Fibroblast of gingiva (primary cell): Measurements from ENCODE around the gene SPATA7.
"Not testable (repeated sequence)": the region's sequence is repeated elsewhere in the genome, so short reads cannot be mapped to it uniquely, and the experiment has no call there.

Experiments used
- DNase-seq: peaks from one replicate; pipeline ENCODE4 v3.0.0-alpha.2; 2011; ENCODE audit warnings: low read depth

Gene SPATA7

GRCh38 chr14:88385212-88386101 is at the start of gene SPATA7:
Gene SPATA7, plus strand, starts transcription at chr14:88385657. Its CDS starts 162 bp downstream, at chr14:88385819.
- peak; percentile 85 for DNase-seq

- DNase-seq = no peak
These were observed 45.1 kb upstream of the SPATA7 start for GRCh38 chr14:88340357-88340756.

GRCh38 chr14:88342980-88343379 is 42.5 kb upstream of the SPATA7 start:
- DNase-seq = no peak

- DNase-seq = no peak
These were observed 39.3 kb upstream of the SPATA7 start for GRCh38 chr14:88346048-88346639.

- DNase-seq = no peak
These were observed 36.9 kb upstream of the SPATA7 start for GRCh38 chr14:88348546-88348945.

- DNase-seq = no peak
These were observed 33.3 kb upstream of the SPATA7 start for GRCh38 chr14:88351966-88352691.

GRCh38 chr14:88352698-88353097 is 32.8 kb upstream of the SPATA7 start:
- DNase-seq = no peak

GRCh38 chr14:88354358-88354757 is 31.1 kb upstream of the SPATA7 start:
- no peak for DNase-seq

GRCh38 chr14:88359500-88359899 is 26.0 kb upstream of the SPATA7 start:
- DNase-seq = no peak

GRCh38 chr14:88363644-88364043 is 21.8 kb upstream of the SPATA7 start:
- DNase-seq = no peak

GRCh38 chr14:88364710-88365413 is 20.6 kb upstream of the SPATA7 start:
- DNase-seq = no peak

- DNase-seq = no peak
These were observed 16.0 kb upstream of the SPATA7 start for GRCh38 chr14:88369496-88369895.

- DNase-seq = no peak
These were observed 5.6 kb upstream of the SPATA7 start for GRCh38 chr14:88379706-88380343.

- no peak for DNase-seq
These were observed 5.1 kb upstream of the SPATA7 start for GRCh38 chr14:88380405-88380804.

GRCh38 chr14:88381634-88382033 is 3.8 kb upstream of the SPATA7 start:
- not testable (repeated sequence) for DNase-seq

- peak; percentile 32 for DNase-seq
These were observed 739 bp upstream of the SPATA7 start for GRCh38 chr14:88384718-88385117.

- no peak for DNase-seq
These were observed 868 bp downstream of the SPATA7 start for GRCh38 chr14:88386256-88386794.

GRCh38 chr14:88388741-88389282 is 3.4 kb downstream of the SPATA7 start:
- no peak for DNase-seq

- no peak for DNase-seq
These were observed 7.2 kb downstream of the SPATA7 start for GRCh38 chr14:88392609-88393008.

- no peak for DNase-seq
These were observed 25.6 kb downstream of the SPATA7 start for GRCh38 chr14:88411039-88411438.

GRCh38 chr14:88417594-88417993 is 32.1 kb downstream of the SPATA7 start:
- DNase-seq = no peak
